Left lung (tissue), 10 donors: ENCODE results near the gene DUSP14. TPM values are rescaled to one million over a fixed set of nuclear protein-coding genes. Genes with fewer than 3 reads are reported as not detected.

Experiments
- ATAC-seq: fragments of 200-7000 bp; cut with Tn5 transposase; one replicate; pipeline ENCODE4 v1.9.1; 2020; ENCODE audit warnings: moderate library complexity
- DNase-seq, 4 donors: peaks; one replicate each; pipeline ENCODE4 v3.0.0-alpha.2; 2013 to 2020
- H3K27ac ChIP-seq, 2 donors: fragments of 200-600 bp; sonication (generic) in 1 of 2; one replicate each; pipeline versions ENCODE4 v1.5.0 to v1.8.0; 2020 to 2021
- H3K27me3 ChIP-seq, 2 donors: fragments of 200-600 bp; sonication (generic) in 1 of 2; one replicate each; pipeline versions ENCODE4 v1.5.0 to v1.8.0; 2020 to 2021
- H3K36me3 ChIP-seq, 2 donors: fragments of 200-600 bp; sonication (generic) in 1 of 2; one replicate each; pipeline versions ENCODE4 v1.5.0 to v1.8.0; 2020 to 2021
- H3K4me1 ChIP-seq, 2 donors: fragments of 200-600 bp; one replicate each; pipeline ENCODE4 v1.8.0; 2021
- H3K4me3 ChIP-seq, 2 donors: fragments of 200-600 bp; sonication (generic) in 1 of 2; one replicate each; pipeline versions ENCODE4 v1.5.0 to v1.8.0; 2020 to 2021; ENCODE audit warnings: mild to moderate bottlenecking in 1 of 2
- H3K9me3 ChIP-seq, 2 donors: fragments of 200-600 bp; sonication (generic) in 1 of 2; one replicate each; pipeline versions ENCODE4 v1.5.0 to v1.8.0; 2020 to 2021
- intact Hi-C, 2 donors: fragments of 100-400 bp; cut with DNase I; formaldehyde crosslinking; loops; one replicate each; pipeline versions ENCODE4 v1.11.2 to v1.14.2; 2022
- polyA plus RNA-seq, 6 donors: library from polyadenylated mRNA; unstranded; fragments of 120-200 nt; gene quantifications; one replicate each; pipeline ENCODE4 v1.2.1, GENCODE V29; 2013; ENCODE audit not compliant: insufficient read length in 6 of 6
- total RNA-seq, 2 donors: library from RNA; stranded (reverse); fragmentation: NEBNext Ultra II Directional; extraction: Animal tissue kit (Norgen Biotek cat#: 25700); gene quantifications; one replicate each; pipeline ENCODE4 v1.2.1, GENCODE V29; 2021
- TF ChIP-seq, protein P1 (sequence below), 2 donors: fragments of 200-600 bp; sonication (generic) in 1 of 2; IDR thresholded peaks; one replicate each; pipeline versions ENCODE4 v1.5.0 to v1.8.0; 2021; ENCODE audit warnings: antibody characterized with exemption in 2 of 2
- donor health status: DM: no; HTN: yes; CAD: no.
- donor health status: DM: no; HTN: no; CAD: no.

Gene DUSP14
- total and polyA plus RNA-seq, 8 donors, result 6.4 to 14.9 (median 8.8) TPM

DNA sequence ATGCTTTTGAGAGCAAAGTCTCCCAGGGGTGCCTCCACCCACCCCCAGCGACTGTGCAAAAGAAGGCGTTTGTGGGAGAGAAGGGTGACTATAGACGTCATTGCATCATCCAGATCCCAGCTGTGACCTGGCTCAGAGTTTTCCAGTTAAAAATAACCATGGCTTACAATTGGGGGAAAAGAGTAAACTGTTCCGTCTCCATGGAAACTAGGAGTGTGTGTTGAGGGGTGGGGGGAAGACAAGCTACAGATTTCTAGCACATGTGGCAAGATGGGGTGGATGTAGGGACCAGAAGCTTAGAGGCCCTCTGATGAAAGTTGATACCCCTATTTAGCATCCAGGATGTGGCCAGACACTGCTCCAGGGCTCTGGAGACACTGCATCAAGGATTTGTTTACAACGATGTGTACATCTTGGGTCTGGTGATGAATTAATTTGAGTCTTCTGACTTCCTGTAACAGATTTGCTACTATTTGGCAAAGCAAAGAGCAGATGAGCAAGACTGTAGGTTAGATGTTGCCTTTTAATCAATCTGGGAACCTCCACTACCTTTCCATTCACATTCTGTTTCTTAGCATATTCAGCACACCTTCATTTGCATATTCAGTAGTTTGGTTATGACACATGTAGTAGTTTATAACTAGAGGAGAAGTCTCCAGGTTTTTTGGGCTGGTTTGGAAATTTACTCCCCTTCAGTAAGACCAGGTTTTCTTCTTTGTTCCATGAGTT, 6.2 kb upstream of the DUSP14 start:
- no peak for ATAC-seq
- TF ChIP-seq, protein P1, sequence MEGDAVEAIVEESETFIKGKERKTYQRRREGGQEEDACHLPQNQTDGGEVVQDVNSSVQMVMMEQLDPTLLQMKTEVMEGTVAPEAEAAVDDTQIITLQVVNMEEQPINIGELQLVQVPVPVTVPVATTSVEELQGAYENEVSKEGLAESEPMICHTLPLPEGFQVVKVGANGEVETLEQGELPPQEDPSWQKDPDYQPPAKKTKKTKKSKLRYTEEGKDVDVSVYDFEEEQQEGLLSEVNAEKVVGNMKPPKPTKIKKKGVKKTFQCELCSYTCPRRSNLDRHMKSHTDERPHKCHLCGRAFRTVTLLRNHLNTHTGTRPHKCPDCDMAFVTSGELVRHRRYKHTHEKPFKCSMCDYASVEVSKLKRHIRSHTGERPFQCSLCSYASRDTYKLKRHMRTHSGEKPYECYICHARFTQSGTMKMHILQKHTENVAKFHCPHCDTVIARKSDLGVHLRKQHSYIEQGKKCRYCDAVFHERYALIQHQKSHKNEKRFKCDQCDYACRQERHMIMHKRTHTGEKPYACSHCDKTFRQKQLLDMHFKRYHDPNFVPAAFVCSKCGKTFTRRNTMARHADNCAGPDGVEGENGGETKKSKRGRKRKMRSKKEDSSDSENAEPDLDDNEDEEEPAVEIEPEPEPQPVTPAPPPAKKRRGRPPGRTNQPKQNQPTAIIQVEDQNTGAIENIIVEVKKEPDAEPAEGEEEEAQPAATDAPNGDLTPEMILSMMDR (IDR thresholded peaks at IDR 0.05), result no peak

DNA sequence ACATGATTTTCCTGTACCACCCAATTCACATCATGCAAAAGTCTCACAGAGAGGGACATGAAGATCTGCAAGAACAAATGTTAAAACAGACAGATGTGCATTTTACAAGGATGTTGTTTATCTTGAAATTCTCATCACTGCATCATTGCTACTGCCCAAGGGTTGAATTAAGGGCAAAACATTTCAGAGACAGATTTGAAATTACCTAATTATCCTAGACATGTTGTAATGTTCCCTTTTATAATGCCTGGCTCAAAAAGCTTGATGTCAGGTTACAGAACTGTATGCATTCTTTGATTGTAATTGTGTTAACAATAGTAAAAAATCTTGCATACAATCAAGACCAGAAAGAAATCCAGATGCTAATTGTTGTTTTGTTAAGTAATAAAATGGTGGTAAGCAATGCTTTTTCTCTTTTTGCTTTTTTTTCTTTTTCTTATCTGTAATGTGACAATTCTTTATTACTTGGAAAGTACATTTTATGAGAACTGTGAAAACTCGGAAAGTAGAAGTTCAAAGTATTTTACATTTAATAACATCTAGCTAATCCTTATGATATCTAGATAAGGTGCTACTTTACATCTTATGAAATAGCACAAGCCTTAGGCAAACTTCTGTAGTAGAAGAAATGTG, 3.6 kb upstream of the DUSP14 start:
- Histone ChIP-seq H3K4me3 (no peak overlapping the region), H3K36me3 (no peaks in the 10 kb centered on the region), H3K9me3 (no peaks in the 10 kb centered on the region), H3K4me1 (peaks cover 4 to 28% of the 10 kb centered on the region in 2 donors), H3K27me3 (peaks cover 0 to 34% of the 10 kb centered on the region in 2 donors), H3K27ac (no peak overlapping the region)
- ATAC-seq (no peak), DNase-seq (no peak)
- intact Hi-C loops, result no loop called here
- TF ChIP-seq, protein P1 (IDR thresholded peaks at IDR 0.05), result no peak

More for the DNA sequence above, 6.2 kb upstream of the DUSP14 start:
- peak in 2 of 4 donors; percentile 46 to 77 for DNase-seq
- Histone ChIP-seq H3K9me3 (no peaks in the 10 kb centered on the region), H3K4me3 (no peak overlapping the region), H3K36me3 (peaks cover 0 to 19% of the 10 kb centered on the region in 2 donors), H3K4me1 (peaks cover 4 to 8% of the 10 kb centered on the region in 2 donors), H3K27me3 (peaks cover 0 to 10% of the 10 kb centered on the region in 2 donors), H3K27ac (no peak overlapping the region)
- intact Hi-C loops, result no loop called here

DNA sequence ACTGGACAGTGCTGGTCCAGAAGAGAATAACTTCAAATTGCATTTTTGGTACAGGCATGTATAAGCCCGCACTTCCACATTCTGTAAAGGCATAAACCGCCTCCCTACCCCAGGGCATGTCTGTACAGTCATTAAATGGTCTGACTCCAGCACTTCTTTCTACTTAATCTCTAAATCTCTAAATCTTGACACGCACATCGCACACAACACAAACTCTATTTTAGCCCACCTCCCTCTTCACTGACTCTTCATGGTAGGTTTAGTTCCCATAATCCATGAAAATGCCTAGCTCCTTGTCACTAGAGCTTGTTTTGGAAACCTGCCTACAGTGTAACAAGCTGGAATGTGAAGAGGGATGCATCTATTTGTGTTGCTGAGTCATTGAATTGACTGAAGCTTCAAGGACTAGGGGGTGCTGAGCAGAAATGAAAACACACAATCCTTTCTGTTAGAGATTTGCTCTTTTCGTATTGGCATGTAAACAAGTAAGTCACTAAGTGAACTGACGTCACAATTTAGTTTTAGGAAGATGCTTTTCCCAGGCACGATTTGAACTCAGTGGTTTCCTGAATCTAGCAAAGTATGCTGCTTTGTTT, 1.6 kb upstream of the DUSP14 start:
- H3K9me3 ChIP-seq, result no peaks in the 10 kb centered on the region
- TF ChIP-seq, protein P1 (IDR thresholded peaks at IDR 0.05), result no peak
- peak overlapping the region; percentile 82 to 89 for H3K27ac ChIP-seq
- H3K4me3 ChIP-seq, result peak overlapping the region; percentile 55 to 77
- no peaks in the 10 kb centered on the region for H3K36me3 ChIP-seq
- peaks cover 0 to 37% of the 10 kb centered on the region in 2 donors for H3K27me3 ChIP-seq
- peak in 2 of 4 donors; percentile 51 to 72 for DNase-seq
- peak; percentile 46 for ATAC-seq
- intact Hi-C loops, result no loop called here
- H3K4me1 ChIP-seq, result peaks cover under 1 to 34% of the 10 kb centered on the region in 2 donors

DNA sequence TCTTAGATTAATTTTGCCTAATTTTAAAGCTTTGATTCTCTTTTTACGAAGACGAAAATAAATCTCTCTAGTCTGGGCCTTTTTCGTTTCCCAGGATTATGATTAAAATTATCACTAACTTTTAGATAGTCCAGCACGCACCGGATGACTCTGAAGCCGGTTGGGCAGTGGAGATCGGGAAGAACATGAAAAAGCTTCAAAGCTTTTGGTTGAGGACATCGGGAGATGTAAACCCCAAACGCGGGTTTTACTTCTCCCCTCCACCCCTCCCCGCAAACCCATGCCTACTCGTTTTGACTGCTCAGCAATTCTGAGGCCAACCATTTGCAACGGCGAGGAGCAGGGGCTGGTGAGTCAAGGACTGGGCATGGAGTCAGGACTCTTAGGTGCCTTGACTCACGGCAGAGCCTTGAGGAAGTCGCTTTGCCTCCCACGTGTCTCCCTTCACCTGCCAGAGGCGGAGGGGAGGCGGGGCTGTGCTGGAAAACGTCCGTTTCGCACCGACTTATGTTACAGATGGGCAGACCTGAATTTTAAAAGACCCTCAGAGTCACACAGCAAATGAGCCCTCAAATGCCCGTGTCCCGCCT, 989 bp upstream of the DUSP14 start:
- Histone ChIP-seq H3K4me1 (peaks cover 0 to 34% of the 10 kb centered on the region in 2 donors), H3K27ac (peak overlapping the region; percentile 82 to 89), H3K36me3 (no peaks in the 10 kb centered on the region), H3K9me3 (no peaks in the 10 kb centered on the region), H3K4me3 (peak overlapping the region; percentile 55 to 77), H3K27me3 (peaks cover 0 to 37% of the 10 kb centered on the region in 2 donors)
- peak; percentile 86 for ATAC-seq
- TF ChIP-seq, protein P1 (IDR thresholded peaks at IDR 0.05), result no peak
- intact Hi-C loops, result no loop called here
- DNase-seq, result peak; percentile 35 to 86 (median 77)
